Small intestine (tissue), 7 donors: ENCODE data around the gene LARGE1. TPM values are rescaled to one million over a fixed set of nuclear protein-coding genes. Genes with fewer than 3 reads are reported as not detected.

Experiments used
- DNase-seq, 2 donors: peaks; one replicate each; pipeline versions ENCODE4 v3.0.0 to v3.0.0-alpha.2; 2013
- FAIRE-seq: peaks from 2 replicates; lab custom pipeline; 2012; peaks lifted over from hg19 to GRCh38; lab: Jason Lieb, UNC
- H3K27ac ChIP-seq, 3 donors: one replicate each; pipeline ENCODE4 v1.5.1; 2013; ENCODE audit warnings: low read length in 2 of 3, mild to moderate bottlenecking in 2 of 3, control low read depth in 1 of 3, inconsistent platforms in 1 of 3, low read depth in 1 of 3, moderate library complexity in 1 of 3
- H3K27me3 ChIP-seq, 3 donors: one replicate each; pipeline ENCODE4 v1.6.1; 2013; ENCODE audit warnings: low read length in 3 of 3, inconsistent platforms in 1 of 3; ENCODE audit not compliant: control insufficient read depth in 3 of 3, insufficient read depth in 3 of 3
- H3K36me3 ChIP-seq, 3 donors: one replicate each; pipeline ENCODE4 v1.6.1; 2013; ENCODE audit warnings: low read length in 3 of 3, inconsistent platforms in 1 of 3, low read depth in 1 of 3, mild to moderate bottlenecking in 1 of 3, moderate library complexity in 1 of 3; ENCODE audit not compliant: control insufficient read depth in 3 of 3, insufficient read depth in 2 of 3
- H3K4me1 ChIP-seq, 3 donors: one replicate each; pipeline ENCODE4 v1.6.1; 2013; ENCODE audit warnings: low read length in 2 of 3, inconsistent platforms in 1 of 3, low read depth in 1 of 3, mild to moderate bottlenecking in 1 of 3, moderate library complexity in 1 of 3; ENCODE audit not compliant: control insufficient read depth in 3 of 3, insufficient read depth in 2 of 3
- H3K4me3 ChIP-seq, 3 donors: one replicate each; pipeline ENCODE4 v1.5.1; 2013; ENCODE audit warnings: low read length in 3 of 3, control low read depth in 1 of 3, inconsistent platforms in 1 of 3, low read depth in 1 of 3, mild to moderate bottlenecking in 1 of 3, moderate library complexity in 1 of 3
- H3K9me3 ChIP-seq, 2 donors: one replicate each; pipeline ENCODE4 v1.6.1; 2013; ENCODE audit warnings: low read depth in 1 of 2, low read length in 1 of 2; ENCODE audit not compliant: control insufficient read depth in 2 of 2, insufficient read depth in 1 of 2
- WGBS, 3 donors: extraction: QIAGEN DNeasy Blood & Tissue Kit; methylation state at CpG; one replicate each; pipeline ENCODE4 v1.1.7; 2013; 5-methylcytosine and 5-hydroxymethylcytosine counted together
- polyA plus RNA-seq, 4 donors: library from polyadenylated mRNA; stranded (reverse) in 3 of 4; unstranded in 1 of 4; fragments of 200-250 nt in 3 of 4; fragments of 120-200 nt in 1 of 4; gene quantifications; one replicate each; pipeline versions ENCODE4 v1.2.1 to v1.2.3, GENCODE V29; 2013
- donor health status: healthy with polysubstance abuse.
- donor health status: control.
- donor health status: control.
- donor health status: Bipolar disorder and iron deficiency.
- donor health status: healthy.

LARGE1 gene
- polyA plus RNA-seq, 4 donors, result 5.1 to 18.8 (median 8.0) TPM

- Histone ChIP-seq H3K4me1 (no peaks in the 10 kb centered on the region), H3K36me3 (peaks cover 0 to 5% (median 0%) of the 10 kb centered on the region in 3 donors), H3K9me3 (no peaks in the 10 kb centered on the region), H3K27me3 (no peaks in the 10 kb centered on the region), H3K4me3 (no peak overlapping the region), H3K27ac (no peak overlapping the region)
- 96 to 98% (median 97%) methylated on average over 12 of the region's 12 CpGs for WGBS, 3 donors
- no peak for DNase-seq
- FAIRE-seq, result no peak
Measured at GRCh38 chr22:33600595-33600994, 319.7 kb downstream of the LARGE1 start.

GRCh38 chr22:33600113-33600512 lies 320.2 kb downstream of the LARGE1 start:
- H3K27ac ChIP-seq, result no peak overlapping the region
- H3K36me3 ChIP-seq, result peaks cover 0 to 5% (median 0%) of the 10 kb centered on the region in 3 donors
- no peak overlapping the region for H3K4me3 ChIP-seq
- FAIRE-seq (no peak), DNase-seq (no peak)
- WGBS, 3 donors, result 84 to 89% (median 85%) methylated on average over 6 of the region's 6 CpGs
- no peaks in the 10 kb centered on the region for H3K9me3 ChIP-seq
- H3K4me1 ChIP-seq, result no peaks in the 10 kb centered on the region
- no peaks in the 10 kb centered on the region for H3K27me3 ChIP-seq

GRCh38 chr22:33599596-33599995 lies 320.7 kb downstream of the LARGE1 start:
- H3K9me3 ChIP-seq, result no peaks in the 10 kb centered on the region
- H3K4me3 ChIP-seq, result no peak overlapping the region
- H3K4me1 ChIP-seq, result no peaks in the 10 kb centered on the region
- FAIRE-seq (no peak), DNase-seq (no peak)
- no peaks in the 10 kb centered on the region for H3K27me3 ChIP-seq
- WGBS, 3 donors, result 89 to 97% (median 93%) methylated on average over 7 of the region's 7 CpGs
- H3K27ac ChIP-seq, result no peak overlapping the region
- peaks cover 0 to 5% (median 0%) of the 10 kb centered on the region in 3 donors for H3K36me3 ChIP-seq

GRCh38 chr22:33598821-33599220 lies 321.5 kb downstream of the LARGE1 start:
- no peak for FAIRE-seq
- WGBS, 3 donors, result 91 to 95% (median 94%) methylated on average over 1 of the region's 1 CpG

GRCh38 chr22:33597274-33597985 lies 322.8 kb downstream of the LARGE1 start:
- peaks cover 0 to 2% (median 0%) of the 10 kb centered on the region in 3 donors for H3K36me3 ChIP-seq
- H3K27me3 ChIP-seq, result no peaks in the 10 kb centered on the region
- no peak overlapping the region for H3K27ac ChIP-seq
- DNase-seq (no peak), FAIRE-seq (no peak)
- H3K9me3 ChIP-seq, result no peaks in the 10 kb centered on the region
- H3K4me3 ChIP-seq, result no peak overlapping the region
- 83 to 93% (median 87%) methylated on average over 6 of the region's 6 CpGs for WGBS, 3 donors
- H3K4me1 ChIP-seq, result no peaks in the 10 kb centered on the region

More at GRCh38 chr22:33598821-33599220, 321.5 kb downstream of the LARGE1 start:
- no peak for DNase-seq
- Histone ChIP-seq H3K4me3 (no peak overlapping the region), H3K27me3 (no peaks in the 10 kb centered on the region), H3K36me3 (peaks cover 0 to 5% (median 0%) of the 10 kb centered on the region in 3 donors), H3K4me1 (no peaks in the 10 kb centered on the region), H3K27ac (no peak overlapping the region), H3K9me3 (no peaks in the 10 kb centered on the region)

GRCh38 chr22:33593818-33594217 lies 326.5 kb downstream of the LARGE1 start:
- WGBS, 3 donors, result 91 to 94% (median 93%) methylated on average over 5 of the region's 5 CpGs
- no peak for FAIRE-seq

GRCh38 chr22:33591946-33592345 lies 328.3 kb downstream of the LARGE1 start:
- Histone ChIP-seq H3K4me3 (no peak overlapping the region), H3K4me1 (no peaks in the 10 kb centered on the region), H3K36me3 (no peaks in the 10 kb centered on the region), H3K27me3 (no peaks in the 10 kb centered on the region), H3K9me3 (no peaks in the 10 kb centered on the region), H3K27ac (no peak overlapping the region)
- FAIRE-seq, result no peak
- no peak for DNase-seq

More at GRCh38 chr22:33593818-33594217, 326.5 kb downstream of the LARGE1 start:
- DNase-seq, result no peak
- Histone ChIP-seq H3K27ac (no peak overlapping the region), H3K4me3 (no peak overlapping the region), H3K9me3 (no peaks in the 10 kb centered on the region), H3K4me1 (no peaks in the 10 kb centered on the region), H3K27me3 (no peaks in the 10 kb centered on the region), H3K36me3 (no peaks in the 10 kb centered on the region)

GRCh38 chr22:33589297-33589696 lies 331.0 kb downstream of the LARGE1 start:
- Histone ChIP-seq H3K4me3 (no peak overlapping the region), H3K27ac (no peak overlapping the region), H3K36me3 (no peaks in the 10 kb centered on the region), H3K9me3 (no peaks in the 10 kb centered on the region), H3K4me1 (no peaks in the 10 kb centered on the region), H3K27me3 (no peaks in the 10 kb centered on the region)
- FAIRE-seq, result peak; percentile 70
- no peak for DNase-seq

GRCh38 chr22:33588860-33589259 lies 331.4 kb downstream of the LARGE1 start:
- no peak overlapping the region for H3K27ac ChIP-seq
- H3K4me1 ChIP-seq, result no peaks in the 10 kb centered on the region
- no peak for DNase-seq
- no peaks in the 10 kb centered on the region for H3K9me3 ChIP-seq
- H3K4me3 ChIP-seq, result no peak overlapping the region
- no peak for FAIRE-seq
- H3K36me3 ChIP-seq, result no peaks in the 10 kb centered on the region
- no peaks in the 10 kb centered on the region for H3K27me3 ChIP-seq
- WGBS, 3 donors, result 90 to 95% (median 95%) methylated on average over 2 of the region's 2 CpGs
